PC-9 (cell line): Measurements from ENCODE around the gene RAB39A. TPM values are rescaled to one million over a fixed set of nuclear protein-coding genes. Genes with fewer than 3 reads are reported as not detected.

Experiments
- BruUV-seq: library from RNA; stranded (reverse); fragments of 400-500 nt; replicated peaks from 2 replicates; lab custom pipeline; 2021; lab: Mats Ljungman, UMichigan
- CTCF ChIA-PET: fragments of 300-600 bp; sonication (Branson Sonifier 250); formaldehyde crosslinking; loops from one replicate; lab custom pipeline; 2022; ENCODE audit warnings: antibody characterized with exemption; lab: Charles Lee
- POLR2A ChIA-PET: fragments of 300-600 bp; sonication (Branson Sonifier 250); formaldehyde crosslinking; loops from one replicate; lab custom pipeline; 2022; ENCODE audit warnings: antibody characterized with exemption; ENCODE audit not compliant: unreplicated experiment; lab: Charles Lee
- DNase-seq, 2 experiments: peaks; one replicate each; pipeline versions ENCODE4 v3.0.0 to v3.0.0-alpha.2; 2015 to 2022; ENCODE audit warnings: mixed read lengths in 1 of 2
- H2AFZ ChIP-seq: fragments of 200-600 bp; sonication (generic); 2 replicates; pipeline ENCODE4 v1.8.1; 2017; ENCODE audit warnings: antibody characterized with exemption
- H3F3A ChIP-seq: fragments of 200-600 bp; sonication (generic); 2 replicates; pipeline ENCODE4 v1.8.1; 2017; ENCODE audit warnings: antibody characterized with exemption, mild to moderate bottlenecking, low read depth; ENCODE audit not compliant: insufficient read depth
- H3K27ac ChIP-seq: fragments of 200-600 bp; sonication (generic); 2 replicates; pipeline ENCODE4 v1.6.1; 2016; ENCODE audit warnings: mixed run types
- H3K27me3 ChIP-seq: fragments of 200-600 bp; sonication (generic); 2 replicates; pipeline ENCODE4 v1.6.1; 2016; ENCODE audit warnings: low read depth, mixed run types; ENCODE audit not compliant: insufficient read depth
- H3K36me3 ChIP-seq: fragments of 200-600 bp; sonication (generic); 2 replicates; pipeline ENCODE4 v1.6.1; 2016; ENCODE audit warnings: low read depth, mixed run types
- H3K4me1 ChIP-seq: fragments of 200-600 bp; sonication (generic); replicated peaks from 2 replicates; pipeline ENCODE4 v1.6.1; 2016; ENCODE audit warnings: mixed run types; ENCODE audit not compliant: insufficient read depth
- H3K4me2 ChIP-seq: fragments of 200-600 bp; sonication (generic); 2 replicates; pipeline ENCODE4 v1.6.1; 2017; ENCODE audit warnings: mixed run types
- H3K4me3 ChIP-seq: fragments of 200-600 bp; sonication (generic); 2 replicates; pipeline ENCODE4 v1.6.1; 2016; ENCODE audit warnings: mixed run types
- H3K79me2 ChIP-seq: fragments of 200-600 bp; sonication (generic); 2 replicates; pipeline ENCODE4 v1.6.1; 2017; ENCODE audit warnings: low read depth, mixed run types
- H3K9me2 ChIP-seq: fragments of 200-600 bp; sonication (generic); 2 replicates; pipeline ENCODE4 v1.8.1; 2017; ENCODE audit warnings: mild to moderate bottlenecking; ENCODE audit not compliant: insufficient read depth
- H3K9me3 ChIP-seq: fragments of 200-600 bp; sonication (generic); 2 replicates; pipeline ENCODE4 v1.8.1; 2016; ENCODE audit warnings: low read depth; ENCODE audit not compliant: insufficient read depth
- H4K20me1 ChIP-seq: fragments of 200-600 bp; sonication (generic); 2 replicates; pipeline ENCODE4 v1.8.1; 2017; ENCODE audit not compliant: insufficient read depth
- CTCF ChIP-seq: fragments of 200-600 bp; sonication (generic); conservative IDR thresholded peaks from 2 replicates; pipeline ENCODE4 v1.6.1; 2017; ENCODE audit warnings: mixed run types, antibody characterized with exemption, mild to moderate bottlenecking, moderate library complexity
- EZH2 ChIP-seq: fragments of 200-600 bp; sonication (generic); IDR thresholded peaks from 2 replicates; pipeline ENCODE4 v1.8.0; 2017; ENCODE audit warnings: antibody characterized with exemption, low read depth
- intact Hi-C: fragments of 100-400 bp; cut with micrococcal nuclease; formaldehyde crosslinking; loops from one replicate; pipeline ENCODE4 v1.10.0; 2022; ENCODE audit not compliant: unreplicated experiment
- total RNA-seq: library from RNA; stranded (reverse); gene quantifications from 2 replicates; pipeline ENCODE4 v1.2.3, GENCODE V29; 2021

RAB39A gene
- total RNA-seq, 1 experiment from 2014 or later, result not detected

- H3F3A ChIP-seq, result no peaks in the 10 kb centered on the region
- H3K4me1 ChIP-seq, result no peaks in the 10 kb centered on the region
- H3K36me3 ChIP-seq, result no peaks in the 10 kb centered on the region
- ChIA-PET POLR2A (no interaction called here), CTCF (no interaction called here)
- H3K4me2 ChIP-seq, result no peak overlapping the region
- no peaks in the 10 kb centered on the region for H3K9me2 ChIP-seq
- no peaks in the 10 kb centered on the region for H3K27me3 ChIP-seq
- no TSS peak for BruUV-seq
- H4K20me1 ChIP-seq, result no peaks in the 10 kb centered on the region
- intact Hi-C loops, result no loop called here
- peak; percentile 23; the same call in 1 of the 2 replicates for TF ChIP-seq CTCF
- no peak for TF ChIP-seq EZH2
- no peaks in the 10 kb centered on the region for H3K79me2 ChIP-seq
- H2AFZ ChIP-seq, result no peak overlapping the region
- H3K27ac ChIP-seq, result no peak overlapping the region
- no peak for DNase-seq
- H3K4me3 ChIP-seq, result no peak overlapping the region
- H3K9me3 ChIP-seq, result no peaks in the 10 kb centered on the region
These were observed 41.0 kb downstream of the RAB39A start for GRCh38 chr11:107969219-107969618.

DNA sequence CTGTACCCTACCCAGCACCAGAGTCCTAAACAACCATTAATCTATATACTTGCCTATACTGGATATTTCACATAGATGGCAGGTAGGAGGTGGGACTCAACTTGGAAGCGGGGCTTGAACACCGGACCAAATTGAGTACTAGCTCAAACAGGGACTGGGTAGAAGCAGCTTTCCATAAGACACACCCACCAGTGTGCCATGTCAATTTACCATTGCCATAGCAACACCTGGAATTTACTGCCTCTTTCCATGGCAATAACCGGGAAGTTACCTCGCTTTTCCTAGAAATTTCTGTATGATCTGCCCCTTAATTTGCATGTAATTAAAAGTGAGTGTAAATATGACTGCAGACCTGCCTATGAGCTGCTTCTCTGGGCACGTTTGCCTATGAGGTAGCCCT, 41.8 kb downstream of the RAB39A start:
- no peak overlapping the region for H3K27ac ChIP-seq
- H3K27me3 ChIP-seq, result no peaks in the 10 kb centered on the region
- intact Hi-C loops, result no loop called here
- DNase-seq, result no peak
- H2AFZ ChIP-seq, result no peak overlapping the region
- H3K4me1 ChIP-seq, result no peaks in the 10 kb centered on the region
- TF ChIP-seq CTCF (no peak), EZH2 (no peak)
- no peaks in the 10 kb centered on the region for H3K9me2 ChIP-seq
- no peaks in the 10 kb centered on the region for H3K36me3 ChIP-seq
- H3K79me2 ChIP-seq, result no peaks in the 10 kb centered on the region
- H3F3A ChIP-seq, result no peaks in the 10 kb centered on the region
- H3K9me3 ChIP-seq, result no peaks in the 10 kb centered on the region
- ChIA-PET CTCF (no interaction called here), POLR2A (no interaction called here)
- H3K4me2 ChIP-seq, result no peak overlapping the region
- H4K20me1 ChIP-seq, result no peaks in the 10 kb centered on the region
- no TSS peak for BruUV-seq
- H3K4me3 ChIP-seq, result no peak overlapping the region

GRCh38 chr11:107973641-107974040, 45.4 kb downstream of the RAB39A start:
- no peak for DNase-seq
- no peaks in the 10 kb centered on the region for H3K9me2 ChIP-seq
- ChIA-PET POLR2A (no interaction called here), CTCF (no interaction called here)
- no TSS peak for BruUV-seq
- H4K20me1 ChIP-seq, result no peaks in the 10 kb centered on the region
- no peak overlapping the region for H3K4me2 ChIP-seq
- H3K9me3 ChIP-seq, result no peaks in the 10 kb centered on the region
- no peaks in the 10 kb centered on the region for H3K36me3 ChIP-seq
- no peak overlapping the region for H3K27ac ChIP-seq
- peaks cover 14% of the 10 kb centered on the region; the same call in 1 of the 2 replicates for H3K27me3 ChIP-seq
- H3K79me2 ChIP-seq, result no peaks in the 10 kb centered on the region
- TF ChIP-seq EZH2 (no peak), CTCF (no peak)
- intact Hi-C loops, result no loop called here
- no peaks in the 10 kb centered on the region for H3F3A ChIP-seq
- no peak overlapping the region for H3K4me3 ChIP-seq
- no peak overlapping the region for H2AFZ ChIP-seq
- H3K4me1 ChIP-seq, result no peaks in the 10 kb centered on the region
